OCI-LY3 (cell line): Measurements from ENCODE around the gene NGDN.

Source experiments
- EZH2phosphoT487 ChIP-seq: fragments of 200-600 bp; shearing (Covaris generic); IDR thresholded peaks from 2 replicates; pipeline ENCODE4 v1.6.1; 2018; ENCODE audit warnings: antibody characterized with exemption, mixed run types, low read depth
- TF ChIP-seq, protein P1 (sequence below): fragments of 200-600, 300-600 bp; sonication (generic); IDR thresholded peaks from 2 replicates; pipeline ENCODE4 v1.5.1; 2014; ENCODE audit warnings: antibody characterized with exemption, low read length, low read depth

DNA sequence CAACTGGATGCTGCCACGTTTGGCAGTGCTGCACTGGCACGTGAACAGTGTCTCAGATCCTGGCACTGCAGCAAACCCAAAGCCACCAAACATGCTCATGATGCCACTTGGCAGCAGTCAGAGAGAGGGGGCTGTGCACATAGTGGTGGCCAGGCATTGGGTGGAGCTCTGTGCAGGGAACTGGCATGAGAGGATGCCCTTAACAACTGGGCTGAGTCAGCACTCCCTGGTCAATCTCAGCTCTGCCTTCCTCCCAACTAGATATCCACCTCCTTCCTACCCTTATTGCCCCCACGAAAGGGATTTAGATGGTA is 45.1 kb downstream of the NGDN start:
- TF ChIP-seq, protein P1, sequence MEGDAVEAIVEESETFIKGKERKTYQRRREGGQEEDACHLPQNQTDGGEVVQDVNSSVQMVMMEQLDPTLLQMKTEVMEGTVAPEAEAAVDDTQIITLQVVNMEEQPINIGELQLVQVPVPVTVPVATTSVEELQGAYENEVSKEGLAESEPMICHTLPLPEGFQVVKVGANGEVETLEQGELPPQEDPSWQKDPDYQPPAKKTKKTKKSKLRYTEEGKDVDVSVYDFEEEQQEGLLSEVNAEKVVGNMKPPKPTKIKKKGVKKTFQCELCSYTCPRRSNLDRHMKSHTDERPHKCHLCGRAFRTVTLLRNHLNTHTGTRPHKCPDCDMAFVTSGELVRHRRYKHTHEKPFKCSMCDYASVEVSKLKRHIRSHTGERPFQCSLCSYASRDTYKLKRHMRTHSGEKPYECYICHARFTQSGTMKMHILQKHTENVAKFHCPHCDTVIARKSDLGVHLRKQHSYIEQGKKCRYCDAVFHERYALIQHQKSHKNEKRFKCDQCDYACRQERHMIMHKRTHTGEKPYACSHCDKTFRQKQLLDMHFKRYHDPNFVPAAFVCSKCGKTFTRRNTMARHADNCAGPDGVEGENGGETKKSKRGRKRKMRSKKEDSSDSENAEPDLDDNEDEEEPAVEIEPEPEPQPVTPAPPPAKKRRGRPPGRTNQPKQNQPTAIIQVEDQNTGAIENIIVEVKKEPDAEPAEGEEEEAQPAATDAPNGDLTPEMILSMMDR: no peak
- no peak for TF ChIP-seq EZH2phosphoT487
